HG03378 (cell line): ENCODE measurements around the gene MANF.
"Not testable (repeated sequence)": the region's sequence is repeated elsewhere in the genome, so short reads cannot be mapped to it uniquely, and the experiment has no call there.

Experiments used
- ATAC-seq: cut with Tn5 transposase; IDR thresholded peaks from one replicate; pipeline ENCODE4 v1.9.1; 2021; ENCODE audit warnings: mild to moderate bottlenecking, moderate library complexity; ENCODE audit not compliant: unreplicated experiment

The MANF gene

DNA sequence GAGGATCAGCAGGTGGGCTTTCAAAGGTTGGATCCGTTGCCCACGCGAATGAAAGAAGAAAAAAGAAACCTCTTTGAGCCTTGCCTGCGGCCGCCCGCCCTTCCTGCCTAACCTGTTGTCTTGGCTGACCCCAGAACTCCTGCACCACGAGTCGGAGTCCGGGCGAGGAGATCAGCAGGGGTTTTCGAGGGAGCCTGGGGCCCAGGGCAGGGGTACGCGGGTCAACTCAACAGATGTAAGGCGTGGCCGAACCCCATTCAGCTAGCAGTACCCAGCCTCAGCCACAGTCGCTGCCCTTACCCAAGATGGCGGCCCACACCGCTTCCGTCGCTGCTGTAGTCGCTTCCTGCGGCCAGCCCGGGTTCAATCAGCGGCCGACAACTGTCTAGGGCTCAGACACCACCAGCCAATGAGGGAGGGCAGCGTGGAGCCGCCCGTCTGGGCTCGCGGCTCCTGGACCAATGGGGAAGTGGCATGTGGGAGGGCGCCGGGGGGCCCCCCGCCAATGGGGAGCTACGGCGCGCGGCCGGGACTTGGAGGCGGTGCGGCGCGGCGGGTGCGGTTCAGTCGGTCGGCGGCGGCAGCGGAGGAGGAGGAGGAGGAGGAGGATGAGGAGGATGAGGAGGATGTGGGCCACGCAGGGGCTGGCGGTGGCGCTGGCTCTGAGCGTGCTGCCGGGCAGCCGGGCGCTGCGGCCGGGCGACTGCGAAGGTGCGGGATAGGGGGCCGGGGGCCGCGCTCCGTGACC lies at the start of gene MANF:
Gene MANF (plus strand): TSS at position 566 of the 748 bp plus-strand sequence. CDS start 52 bp downstream, at position 618.
- ATAC-seq: peak; percentile 84

GRCh38 chr3:51336261-51336660 lies 48.8 kb upstream of the MANF start:
- ATAC-seq: no peak

DNA sequence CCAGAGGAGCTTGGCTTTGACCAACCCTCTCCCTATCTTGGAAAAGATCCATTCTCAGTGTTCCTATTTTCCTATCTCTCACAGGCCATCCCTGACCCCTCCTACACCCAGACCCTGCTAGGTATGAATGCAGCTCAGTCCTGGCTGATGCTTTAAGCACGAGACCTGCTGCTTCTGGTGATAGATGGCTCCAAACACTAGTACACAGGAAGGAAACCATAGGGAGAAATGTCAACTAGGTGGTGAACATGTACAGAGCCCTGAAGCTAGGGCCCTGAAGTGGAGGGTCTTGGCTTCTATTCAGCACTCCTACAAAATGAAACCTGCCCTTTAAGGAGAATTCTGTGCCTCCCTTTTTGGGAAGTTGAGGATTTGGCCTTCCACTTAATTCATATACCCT lies 47.4 kb upstream of the MANF start:
- no peak for ATAC-seq

- ATAC-seq: no peak
These were observed 46.5 kb upstream of the MANF start for GRCh38 chr3:51338632-51339031.

DNA sequence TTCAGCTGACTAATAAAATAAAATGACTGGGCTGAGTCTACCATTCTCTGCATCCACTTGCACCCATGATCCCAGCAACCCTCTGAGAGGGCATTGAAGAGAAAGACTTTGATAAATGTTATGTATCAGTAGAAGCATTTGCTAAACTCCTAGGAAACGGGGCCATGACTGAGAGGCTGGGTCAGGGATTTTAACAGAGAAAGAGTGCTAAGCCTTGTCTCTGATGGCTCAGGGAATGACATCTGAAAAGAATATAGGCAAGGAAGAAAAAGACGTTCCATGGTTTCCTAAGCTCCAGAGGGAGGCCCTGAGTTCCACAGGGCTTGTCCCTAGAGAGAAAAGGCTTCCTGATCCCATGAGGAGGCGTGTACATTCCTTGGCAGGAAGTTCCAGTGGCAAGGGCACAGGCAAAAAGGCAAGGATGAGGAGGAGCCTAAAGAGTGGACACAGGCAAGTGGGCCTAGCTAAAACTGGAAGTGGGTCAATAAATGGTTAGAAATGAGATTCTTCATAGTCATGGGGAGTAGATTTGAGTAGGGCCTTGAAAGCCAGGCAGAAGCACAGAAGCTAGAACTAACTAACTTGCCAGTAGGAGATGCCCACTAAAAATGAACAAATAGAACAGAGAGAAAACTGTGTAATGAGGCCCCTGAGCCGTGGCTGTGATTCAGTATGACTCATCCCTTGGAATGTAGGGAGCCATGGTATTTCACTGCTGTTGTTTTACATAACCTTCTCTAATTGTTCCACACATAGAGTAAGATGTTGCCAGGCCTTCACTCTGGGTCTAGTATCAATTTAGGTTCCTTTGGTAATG lies 44.9 kb upstream of the MANF start:
- ATAC-seq: no peak

DNA sequence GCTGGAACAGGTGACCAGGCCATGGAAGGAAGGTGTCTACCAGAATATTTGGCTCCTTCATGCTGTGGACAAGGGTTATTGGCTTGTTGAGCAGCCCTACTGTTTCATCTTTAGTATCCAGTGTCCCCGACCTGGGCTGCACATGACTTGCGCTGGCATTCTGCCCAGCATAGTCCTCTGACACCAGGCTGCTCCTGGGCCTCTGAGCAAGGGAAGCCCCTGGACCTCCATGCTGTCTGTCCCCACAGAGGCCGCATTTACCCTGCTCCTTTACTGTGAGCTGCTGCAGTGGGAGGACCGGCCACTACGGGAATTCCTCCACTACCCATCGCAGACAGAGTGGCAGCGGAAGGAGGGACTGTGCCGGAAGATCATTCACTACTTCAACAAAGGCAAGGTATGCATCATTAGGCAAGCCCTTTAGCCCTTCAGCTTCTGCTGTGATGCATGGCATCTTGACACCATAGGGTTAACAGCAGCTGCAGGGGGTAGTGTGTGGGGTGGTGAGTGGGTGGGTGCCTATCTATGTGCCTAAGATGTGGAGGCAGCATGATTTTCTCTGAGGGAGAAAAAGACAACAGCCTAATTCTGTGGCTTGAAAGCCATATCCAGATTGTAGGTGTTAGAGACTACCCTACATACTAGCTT lies 44.0 kb upstream of the MANF start:
- ATAC-seq: no peak

GRCh38 chr3:51343918-51344687 lies 41.0 kb upstream of the MANF start:
- ATAC-seq: no peak

GRCh38 chr3:51350751-51351150 lies 34.3 kb upstream of the MANF start:
- no peak for ATAC-seq

DNA sequence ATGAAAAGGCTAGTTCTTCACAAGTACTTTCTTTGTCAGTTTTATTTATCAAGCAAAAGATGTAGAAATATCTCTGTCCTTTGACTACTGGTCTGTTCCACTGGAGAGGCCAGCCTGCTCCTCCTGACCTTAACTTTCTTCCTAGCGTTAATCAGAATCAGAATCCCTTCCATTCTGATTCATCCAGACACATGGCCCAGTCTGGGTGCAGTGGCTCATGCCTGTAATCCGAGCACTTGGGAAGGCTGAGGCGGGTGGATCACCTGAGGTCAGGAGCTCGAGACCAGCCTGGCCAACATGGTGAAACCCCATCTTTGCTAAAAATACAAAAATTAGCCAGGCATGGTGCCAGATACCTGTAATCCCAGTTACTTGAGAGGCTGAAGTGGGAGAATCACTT lies 32.0 kb upstream of the MANF start:
- ATAC-seq: no peak

GRCh38 chr3:51353691-51354090 lies 31.4 kb upstream of the MANF start:
- no peak for ATAC-seq

GRCh38 chr3:51354172-51354571 lies 30.9 kb upstream of the MANF start:
- no peak for ATAC-seq

DNA sequence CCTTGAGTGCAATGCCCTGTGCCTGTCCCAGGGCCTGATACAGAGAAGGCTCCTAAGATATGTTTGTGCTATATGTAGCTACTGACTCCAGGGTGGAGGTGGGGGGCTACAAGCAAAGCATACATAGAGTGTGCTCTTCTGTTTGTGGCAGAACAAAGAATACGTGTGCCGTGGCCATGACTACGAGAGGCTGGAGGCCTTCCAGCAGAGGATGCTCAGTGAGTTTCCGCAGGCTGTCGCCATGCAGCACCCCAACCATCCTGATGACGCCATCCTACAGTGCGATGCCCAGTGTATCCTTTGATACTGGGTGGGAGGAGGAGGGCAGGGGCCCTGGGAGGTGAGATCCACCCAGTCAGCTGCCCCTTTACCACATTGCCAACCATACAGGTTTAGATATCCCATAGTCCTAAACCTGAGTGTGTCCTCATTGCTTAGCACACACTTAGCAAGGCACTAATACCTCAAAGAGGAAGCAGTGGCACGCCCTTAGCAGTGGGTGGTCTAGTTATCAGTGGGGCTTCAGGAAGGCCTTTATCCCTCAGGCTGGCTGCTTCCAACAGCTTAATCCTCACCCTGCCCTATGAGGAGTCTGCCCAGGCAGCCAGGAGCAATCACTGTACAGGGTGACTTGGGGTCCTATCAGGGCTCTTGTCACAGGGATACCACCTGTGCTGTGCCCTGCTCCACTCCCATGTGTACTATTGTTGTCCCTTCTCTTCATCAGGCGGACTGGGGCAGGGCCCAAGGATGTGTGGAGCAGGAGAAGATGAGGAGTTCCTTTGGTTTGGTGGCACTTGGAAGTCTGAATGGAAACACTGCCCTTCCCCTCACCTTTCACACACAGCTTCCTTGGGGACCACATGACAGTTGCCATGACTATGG lies 30.1 kb upstream of the MANF start:
- ATAC-seq: no peak

- no peak for ATAC-seq
These were observed 29.1 kb upstream of the MANF start for GRCh38 chr3:51355891-51356578.

- no peak for ATAC-seq
These were observed 27.2 kb upstream of the MANF start for GRCh38 chr3:51357856-51358255.

DNA sequence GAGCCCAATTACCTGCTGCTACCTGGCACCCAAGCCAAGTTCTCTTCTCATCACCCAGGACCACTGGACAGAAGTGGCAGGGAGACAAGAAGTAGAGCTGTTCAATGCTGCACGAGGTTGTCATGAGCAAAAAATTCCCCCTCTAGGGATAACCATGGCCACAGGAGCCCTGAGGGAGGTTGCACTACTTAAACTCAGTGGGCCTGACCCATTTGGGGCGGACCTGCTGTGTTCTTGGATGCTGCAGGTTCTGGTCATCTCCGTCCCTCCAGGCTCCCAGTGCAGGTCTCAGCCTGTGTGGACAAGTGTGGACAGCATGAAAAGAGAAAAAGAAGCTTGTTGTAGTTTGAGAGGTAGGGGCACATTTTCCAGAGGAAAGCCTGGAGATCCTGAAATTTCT lies 26.1 kb upstream of the MANF start:
- ATAC-seq: no peak

GRCh38 chr3:51360806-51361205 lies 24.3 kb upstream of the MANF start:
- no peak for ATAC-seq

- no peak for ATAC-seq
These were observed 23.3 kb upstream of the MANF start for GRCh38 chr3:51361746-51362145.

GRCh38 chr3:51362476-51362875 lies 22.6 kb upstream of the MANF start:
- ATAC-seq: no peak

DNA sequence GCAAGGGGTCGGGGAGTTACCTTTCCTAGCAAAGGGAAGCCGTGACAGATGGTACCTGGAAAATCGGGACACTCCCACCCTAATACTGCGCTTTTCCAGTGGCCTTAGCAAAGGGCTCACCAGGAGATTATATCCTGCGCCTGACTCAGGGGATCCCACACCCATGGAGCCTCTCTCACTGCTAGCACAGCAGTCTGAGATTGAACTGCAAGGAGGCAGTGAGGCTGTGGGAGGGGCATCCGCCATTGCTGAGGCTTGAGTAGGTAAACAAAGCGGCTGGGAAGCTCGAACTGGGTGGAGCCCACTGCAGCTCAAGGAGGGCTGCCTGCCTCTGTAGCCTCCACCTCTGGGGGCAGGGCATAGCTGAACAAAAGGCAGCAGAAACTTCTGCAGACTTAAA lies 16.8 kb upstream of the MANF start:
- not testable (repeated sequence) for ATAC-seq
